ENCODE measurements around the gene PRR5. TPM values are rescaled to one million over a fixed set of nuclear protein-coding genes. Genes with fewer than 3 reads are reported as not detected.

PRR5 gene
- total RNA-seq, 1 donor from 2014 or later = 4.0 TPM

DNA sequence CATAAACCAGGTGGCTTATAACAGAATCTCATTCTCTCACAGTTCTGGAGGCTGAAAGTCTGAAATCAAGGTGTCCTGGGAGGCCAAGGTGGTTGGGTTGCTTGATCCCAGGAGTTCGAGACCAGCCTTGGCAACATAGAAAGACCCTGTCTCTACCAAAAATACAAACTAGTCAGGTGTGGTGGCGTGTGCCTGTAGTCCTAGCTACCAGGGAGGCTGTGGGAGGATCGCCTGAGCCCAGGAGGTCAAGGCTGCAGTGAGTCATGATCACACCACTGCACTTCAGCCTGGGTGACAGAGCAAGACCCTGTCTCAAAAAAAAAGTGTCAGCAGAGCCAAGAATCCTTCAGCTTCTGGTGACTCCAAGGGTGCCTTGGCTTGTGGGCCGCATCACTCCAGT is 8.9 kb upstream of the PRR5 start:
- DNase-seq (ENCODE audit: low spot score) = no peak
- no peaks in the 10 kb centered on the region for H3K27me3 Mint-ChIP-seq (ENCODE audit: insufficient read depth, low read depth)

DNA sequence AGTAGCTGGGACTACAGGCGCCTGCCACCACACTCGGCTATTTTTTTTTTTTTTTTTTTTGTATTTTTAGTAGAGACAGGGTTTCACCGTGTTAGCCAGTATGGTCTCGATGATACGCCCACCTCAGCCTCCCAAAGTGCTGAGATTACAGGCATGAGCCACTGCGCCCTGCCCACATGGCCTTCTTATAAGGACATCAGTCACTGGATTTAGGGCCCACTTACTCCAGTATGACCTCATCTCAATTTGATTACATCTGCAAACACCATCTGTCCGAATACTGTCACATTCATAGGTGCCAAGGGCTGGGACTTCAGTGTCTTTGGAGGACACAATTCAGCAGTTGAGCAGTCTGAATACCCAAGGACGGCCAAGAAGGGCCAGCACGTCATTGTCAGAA is 8.2 kb upstream of the PRR5 start:
- H3K27me3 Mint-ChIP-seq (ENCODE audit: insufficient read depth, low read depth) = no peaks in the 10 kb centered on the region
- no peaks in the 10 kb centered on the region for H3K9me3 Mint-ChIP-seq
- Histone ChIP-seq H2AFZ (replicated peaks) (no peak overlapping the region), H3K4me1 (peaks cover 5% of the 10 kb centered on the region), H3K4me3 (no peak overlapping the region), H3K36me3 (no peaks in the 10 kb centered on the region), H3K9me3 (ENCODE audit: low read depth) (no peaks in the 10 kb centered on the region), H3K27me3 (no peaks in the 10 kb centered on the region), H3K4me2 (no peak overlapping the region), H3K79me2 (ENCODE audit: low read depth) (no peaks in the 10 kb centered on the region), H4K20me1 (ENCODE audit: low read depth) (peaks cover 7% of the 10 kb centered on the region), H3K9ac (no peak overlapping the region), H3F3A (ENCODE audit: low read depth) (peaks cover 9% of the 10 kb centered on the region), H3K27ac (no peak overlapping the region)
- TF ChIP-seq EZH2phosphoT487 (IDR thresholded peaks at IDR 0.05) = no peak
- TF ChIP-seq, protein P1, sequence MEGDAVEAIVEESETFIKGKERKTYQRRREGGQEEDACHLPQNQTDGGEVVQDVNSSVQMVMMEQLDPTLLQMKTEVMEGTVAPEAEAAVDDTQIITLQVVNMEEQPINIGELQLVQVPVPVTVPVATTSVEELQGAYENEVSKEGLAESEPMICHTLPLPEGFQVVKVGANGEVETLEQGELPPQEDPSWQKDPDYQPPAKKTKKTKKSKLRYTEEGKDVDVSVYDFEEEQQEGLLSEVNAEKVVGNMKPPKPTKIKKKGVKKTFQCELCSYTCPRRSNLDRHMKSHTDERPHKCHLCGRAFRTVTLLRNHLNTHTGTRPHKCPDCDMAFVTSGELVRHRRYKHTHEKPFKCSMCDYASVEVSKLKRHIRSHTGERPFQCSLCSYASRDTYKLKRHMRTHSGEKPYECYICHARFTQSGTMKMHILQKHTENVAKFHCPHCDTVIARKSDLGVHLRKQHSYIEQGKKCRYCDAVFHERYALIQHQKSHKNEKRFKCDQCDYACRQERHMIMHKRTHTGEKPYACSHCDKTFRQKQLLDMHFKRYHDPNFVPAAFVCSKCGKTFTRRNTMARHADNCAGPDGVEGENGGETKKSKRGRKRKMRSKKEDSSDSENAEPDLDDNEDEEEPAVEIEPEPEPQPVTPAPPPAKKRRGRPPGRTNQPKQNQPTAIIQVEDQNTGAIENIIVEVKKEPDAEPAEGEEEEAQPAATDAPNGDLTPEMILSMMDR (IDR thresholded peaks at IDR 0.05) = no peak
- TF ChIP-seq EZH2 (IDR thresholded peaks at IDR 0.05) = no peak
- no peak for DNase-seq (ENCODE audit: low spot score)
- H3K4me3 Mint-ChIP-seq = no peak overlapping the region
- peaks cover 9% of the 10 kb centered on the region for H3K4me1 Mint-ChIP-seq
- no peak overlapping the region for H3K27ac Mint-ChIP-seq
- H3K36me3 Mint-ChIP-seq = no peaks in the 10 kb centered on the region

More for the DNA sequence above, 8.9 kb upstream of the PRR5 start:
- Histone ChIP-seq H3F3A (ENCODE audit: low read depth) (peaks cover 4% of the 10 kb centered on the region), H2AFZ (replicated peaks) (no peak overlapping the region), H3K4me1 (no peaks in the 10 kb centered on the region), H3K36me3 (no peaks in the 10 kb centered on the region), H3K27ac (no peak overlapping the region), H3K4me3 (no peak overlapping the region), H3K9me3 (ENCODE audit: low read depth) (no peaks in the 10 kb centered on the region), H3K27me3 (no peaks in the 10 kb centered on the region), H3K79me2 (ENCODE audit: low read depth) (no peaks in the 10 kb centered on the region), H4K20me1 (ENCODE audit: low read depth) (peaks cover 5% of the 10 kb centered on the region), H3K9ac (no peak overlapping the region), H3K4me2 (no peak overlapping the region)
- Mint-ChIP-seq H3K36me3 (no peaks in the 10 kb centered on the region), H3K4me1 (peaks cover 2% of the 10 kb centered on the region), H3K9me3 (no peaks in the 10 kb centered on the region), H3K27ac (no peak overlapping the region), H3K4me3 (no peak overlapping the region)
- TF ChIP-seq, protein P1 (IDR thresholded peaks at IDR 0.05) = no peak
- no peak for TF ChIP-seq EZH2phosphoT487 (IDR thresholded peaks at IDR 0.05)
- TF ChIP-seq EZH2 (IDR thresholded peaks at IDR 0.05) = no peak

DNA sequence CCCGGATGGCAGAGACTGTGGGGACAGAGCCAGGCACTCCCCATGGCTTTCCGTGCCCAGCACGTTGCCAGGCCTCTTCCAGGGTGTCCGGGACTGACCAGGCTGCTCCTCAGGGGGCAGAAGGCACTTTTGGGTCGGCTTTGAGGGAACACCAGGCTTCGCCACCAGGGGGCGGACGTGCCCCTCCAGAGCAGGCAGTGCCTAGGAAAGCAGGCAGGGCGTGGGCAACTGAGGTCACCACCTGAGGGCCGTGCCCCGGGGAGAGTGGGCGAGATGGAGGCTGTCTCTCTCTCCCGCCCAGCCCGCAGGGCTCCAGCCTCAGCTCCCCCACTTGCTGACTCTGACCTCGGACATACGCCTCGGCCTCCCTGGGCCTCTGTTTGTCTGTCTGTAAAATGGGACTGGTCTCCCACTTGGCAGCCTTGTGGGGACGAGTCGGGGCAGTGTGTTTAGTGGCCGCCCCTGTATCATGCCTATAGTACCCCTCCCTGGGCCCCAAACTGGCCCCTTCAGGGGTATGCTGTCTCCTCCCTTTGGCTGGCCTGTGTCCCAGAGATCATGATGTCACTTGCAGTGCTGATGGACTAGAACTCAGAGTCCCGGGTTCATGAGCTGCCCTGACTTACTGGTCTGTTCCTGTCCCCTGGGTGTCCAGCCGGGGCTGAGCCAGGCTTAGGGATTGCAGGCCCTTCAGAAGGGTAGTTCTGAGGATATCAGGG is 4.4 kb upstream of the PRR5 start:
- Histone ChIP-seq H3K27me3 (peaks cover 21% of the 10 kb centered on the region), H3K4me3 (no peak overlapping the region), H3K27ac (no peak overlapping the region), H3K9me3 (ENCODE audit: low read depth) (no peaks in the 10 kb centered on the region), H3K79me2 (ENCODE audit: low read depth) (no peaks in the 10 kb centered on the region), H3K9ac (no peak overlapping the region), H3K4me2 (no peak overlapping the region), H2AFZ (replicated peaks) (no peak overlapping the region), H3F3A (ENCODE audit: low read depth) (peaks cover 27% of the 10 kb centered on the region), H3K36me3 (no peaks in the 10 kb centered on the region), H4K20me1 (ENCODE audit: low read depth) (peaks cover 10% of the 10 kb centered on the region), H3K4me1 (peaks cover 19% of the 10 kb centered on the region)
- no peaks in the 10 kb centered on the region for H3K36me3 Mint-ChIP-seq
- TF ChIP-seq, protein P1 (IDR thresholded peaks at IDR 0.05) = peak; percentile 97
- TF ChIP-seq EZH2 (IDR thresholded peaks at IDR 0.05) = no peak
- no peak for TF ChIP-seq EZH2phosphoT487 (IDR thresholded peaks at IDR 0.05)
- no peak overlapping the region for H3K4me3 Mint-ChIP-seq
- H3K4me1 Mint-ChIP-seq = peaks cover 20% of the 10 kb centered on the region
- H3K27me3 Mint-ChIP-seq (ENCODE audit: insufficient read depth, low read depth) = peaks cover 2% of the 10 kb centered on the region
- no peak overlapping the region for H3K27ac Mint-ChIP-seq
- DNase-seq (ENCODE audit: low spot score) = peak; percentile 89
- no peaks in the 10 kb centered on the region for H3K9me3 Mint-ChIP-seq
